PFSK-1 (cell line): ENCODE measurements around the gene B3GAT2.

Experiments
- FOXP2 ChIP-seq: optimal IDR thresholded peaks from 2 replicates; pipeline ENCODE3; 2011; ENCODE audit warnings: borderline replicate concordance, control low read depth, inconsistent platforms; ENCODE audit not compliant: insufficient read depth; ENCODE audit errors: extremely low read length, extremely low read depth
- POLR2AphosphoS5 ChIP-seq: IDR thresholded peaks from 2 replicates; pipeline ENCODE4 v1.6.1; 2012; ENCODE audit warnings: low read depth, mild to moderate bottlenecking, control low read depth, low read length, moderate library complexity
- REST ChIP-seq, 2 experiments: IDR thresholded peaks; 2 replicates each; pipeline versions ENCODE4 v1.6.1 to v1.8.0; 2011 to 2012; ENCODE audit warnings: low read depth in 2 of 2, low read length in 2 of 2, control low read depth in 1 of 2, inconsistent platforms in 1 of 2, mild to moderate bottlenecking in 1 of 2, moderate library complexity in 1 of 2; ENCODE audit not compliant: insufficient read depth in 1 of 2
- SIN3A ChIP-seq: IDR thresholded peaks from 2 replicates; pipeline ENCODE4 v1.6.1; 2012; ENCODE audit warnings: mild to moderate bottlenecking, low read length, moderate library complexity, borderline replicate concordance; ENCODE audit not compliant: insufficient read depth
- TAF1 ChIP-seq: IDR thresholded peaks from 2 replicates; pipeline ENCODE4 v1.6.1; 2012; ENCODE audit warnings: low read length, control low read depth, borderline replicate concordance; ENCODE audit not compliant: insufficient read depth

B3GAT2 gene

DNA sequence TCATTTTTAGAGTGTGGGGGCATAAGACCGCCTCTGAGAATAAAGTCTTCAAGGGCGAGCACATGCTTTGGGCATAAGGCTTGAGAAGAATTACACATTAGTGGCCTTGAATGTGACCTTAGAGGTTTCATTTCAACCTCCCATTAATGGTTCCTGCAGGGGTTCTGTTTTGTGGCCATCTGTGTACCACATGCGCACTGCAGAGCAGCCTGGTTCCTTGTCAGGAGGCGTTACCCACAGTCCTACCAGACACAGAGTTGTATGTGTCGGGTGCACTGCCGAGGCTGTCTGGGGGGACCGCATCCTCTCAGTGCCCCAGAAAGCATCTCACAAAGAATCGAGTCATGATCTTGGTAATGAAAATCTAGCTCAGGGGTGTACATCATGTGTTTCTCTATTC lies 115.7 kb downstream of the B3GAT2 start:
- no peak for TF ChIP-seq FOXP2
- no peak for TF ChIP-seq REST (IDR thresholded peaks at IDR 0.05; ENCODE audit: insufficient read depth in 1 of 2, low read depth in 2 of 2, low read length in 2 of 2)
- no peak for TF ChIP-seq SIN3A
- no peak for TF ChIP-seq POLR2AphosphoS5
- TF ChIP-seq TAF1, result no peak

- TF ChIP-seq TAF1, result no peak
- TF ChIP-seq FOXP2, result no peak
- TF ChIP-seq SIN3A, result no peak
- no peak for TF ChIP-seq POLR2AphosphoS5
- TF ChIP-seq REST (IDR thresholded peaks at IDR 0.05; ENCODE audit: insufficient read depth in 1 of 2, low read depth in 2 of 2, low read length in 2 of 2), result no peak
These were observed 117.3 kb downstream of the B3GAT2 start for GRCh38 chr6:70839286-70840266.

DNA sequence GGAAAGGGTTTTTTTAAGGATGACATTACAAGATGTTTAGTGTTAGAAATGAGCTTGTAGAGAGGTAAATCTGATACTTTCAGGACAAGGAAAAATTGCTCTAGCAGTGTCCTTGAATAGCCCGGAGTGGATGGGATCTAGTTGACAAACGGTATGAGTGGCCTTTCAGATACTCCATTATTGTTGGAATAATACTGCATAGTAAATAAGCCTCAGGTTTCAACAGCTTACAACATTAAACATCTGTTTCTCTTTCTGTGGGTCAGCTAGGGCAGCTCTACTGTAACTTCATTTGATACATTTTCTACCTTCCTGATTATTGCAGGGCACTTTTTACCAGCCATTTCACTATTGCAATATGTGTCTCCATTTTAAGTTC lies 118.0 kb downstream of the B3GAT2 start:
- TF ChIP-seq REST (IDR thresholded peaks at IDR 0.05; ENCODE audit: insufficient read depth in 1 of 2, low read depth in 2 of 2, low read length in 2 of 2) (no peak), POLR2AphosphoS5 (no peak), SIN3A (no peak), TAF1 (no peak), FOXP2 (no peak)

GRCh38 chr6:70834520-70834919 lies 122.3 kb downstream of the B3GAT2 start:
- TF ChIP-seq REST (IDR thresholded peaks at IDR 0.05; ENCODE audit: insufficient read depth in 1 of 2, low read depth in 2 of 2, low read length in 2 of 2) (no peak), TAF1 (no peak), SIN3A (no peak), FOXP2 (no peak), POLR2AphosphoS5 (no peak)

- TF ChIP-seq FOXP2 (no peak), REST (IDR thresholded peaks at IDR 0.05; ENCODE audit: insufficient read depth in 1 of 2, low read depth in 2 of 2, low read length in 2 of 2) (no peak), TAF1 (no peak), SIN3A (no peak), POLR2AphosphoS5 (no peak)
These were observed 125.4 kb downstream of the B3GAT2 start for GRCh38 chr6:70831427-70831826.
